ENCODE data around the gene GALC.

DNA sequence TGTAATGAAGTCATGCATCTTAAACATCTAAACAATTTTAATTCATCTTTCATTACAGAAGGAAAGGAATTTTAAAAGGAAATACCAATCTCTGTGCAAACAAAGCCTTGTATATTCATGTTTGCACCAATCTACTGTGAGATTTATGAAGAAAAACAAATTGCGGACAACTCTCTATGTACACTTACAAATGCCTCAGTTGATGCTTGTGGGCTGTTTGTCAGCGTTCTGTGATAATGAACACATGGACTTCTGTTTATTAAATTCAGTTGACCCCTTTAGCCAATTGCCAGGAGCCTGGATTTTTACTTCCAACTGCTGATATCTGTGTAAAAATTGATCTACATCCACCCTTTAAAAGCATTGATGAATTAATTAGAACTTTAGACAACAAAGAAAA is 17.3 kb upstream of the GALC start:
- TF ChIP-seq, protein P1, sequence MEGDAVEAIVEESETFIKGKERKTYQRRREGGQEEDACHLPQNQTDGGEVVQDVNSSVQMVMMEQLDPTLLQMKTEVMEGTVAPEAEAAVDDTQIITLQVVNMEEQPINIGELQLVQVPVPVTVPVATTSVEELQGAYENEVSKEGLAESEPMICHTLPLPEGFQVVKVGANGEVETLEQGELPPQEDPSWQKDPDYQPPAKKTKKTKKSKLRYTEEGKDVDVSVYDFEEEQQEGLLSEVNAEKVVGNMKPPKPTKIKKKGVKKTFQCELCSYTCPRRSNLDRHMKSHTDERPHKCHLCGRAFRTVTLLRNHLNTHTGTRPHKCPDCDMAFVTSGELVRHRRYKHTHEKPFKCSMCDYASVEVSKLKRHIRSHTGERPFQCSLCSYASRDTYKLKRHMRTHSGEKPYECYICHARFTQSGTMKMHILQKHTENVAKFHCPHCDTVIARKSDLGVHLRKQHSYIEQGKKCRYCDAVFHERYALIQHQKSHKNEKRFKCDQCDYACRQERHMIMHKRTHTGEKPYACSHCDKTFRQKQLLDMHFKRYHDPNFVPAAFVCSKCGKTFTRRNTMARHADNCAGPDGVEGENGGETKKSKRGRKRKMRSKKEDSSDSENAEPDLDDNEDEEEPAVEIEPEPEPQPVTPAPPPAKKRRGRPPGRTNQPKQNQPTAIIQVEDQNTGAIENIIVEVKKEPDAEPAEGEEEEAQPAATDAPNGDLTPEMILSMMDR (IDR thresholded peaks at IDR 0.05; ENCODE audit: borderline replicate concordance, extremely low read depth, low read length, poor library complexity, severe bottlenecking) = no peak
- no peak for TF ChIP-seq EZH2 (IDR thresholded peaks at IDR 0.05; ENCODE audit: borderline replicate concordance, low read depth, low read length, severe bottlenecking)

Measured in DND-41 (cell line).